ENCODE measurements around the gene TUBGCP6. TPM values are rescaled to one million over a fixed set of nuclear protein-coding genes. Genes with fewer than 3 reads are reported as not detected.
A peak's percentile ranks its signal among the peaks of the same experiment; 100 is the strongest.

The TUBGCP6 gene
- total and polyA plus RNA-seq, 2 donors (not counting 1 experiment from before 2014, with no cell fraction given): 137 to 178 TPM

GRCh38 chr22:50186181-50186714, 58.6 kb downstream of the TUBGCP6 start:
- H2AFZ ChIP-seq (ENCODE audit: insufficient read depth, low read depth, low read length, poor library complexity, severe bottlenecking): peak overlapping the region; percentile 21
- peaks cover 55 to 61% of the 10 kb centered on the region in 2 donors for H3K4me1 ChIP-seq (ENCODE audit: control insufficient read depth in 2 of 2, insufficient read depth in 2 of 2, low read length in 2 of 2)
- H3K27me3 ChIP-seq (replicated peaks in 1 of 4; ENCODE audit: control extremely low read depth in 1 of 4, control insufficient read depth in 3 of 4, insufficient read depth in 4 of 4, low read length in 3 of 4): peaks cover 0 to 17% (median 2%) of the 10 kb centered on the region in 4 experiments
- peak overlapping the region; percentile 47 to 76 (median 59) for H3K4me3 ChIP-seq (ENCODE audit: control extremely low read depth in 1 of 5, extremely low read depth in 1 of 5, insufficient read depth in 1 of 5, low read depth in 2 of 5, low read length in 4 of 5)
- H3K79me2 ChIP-seq (ENCODE audit: control insufficient read depth, insufficient read depth, low read length): peaks cover 11% of the 10 kb centered on the region
- ChIA-PET CTCF (interaction anchor here (0.6 to 2.2 kb wide), 3 partner anchors 20 to 37 kb away, joined by 3 to 9 read pairs (median 6); no protein-coding TSS in a partner anchor), POLR2A (interaction anchor here (0.6 to 1.5 kb wide), 5 partner anchors 11 to 236 kb away, joined by 4 to 8 read pairs (median 7); no protein-coding TSS in a partner anchor)
- H3K27me3 Mint-ChIP-seq: no peaks in the 10 kb centered on the region
- under 1% methylated on average over 41 of the region's 47 CpGs for WGBS (ENCODE audit: insufficient coverage)
- no peaks in the 10 kb centered on the region for H4K20me1 ChIP-seq (ENCODE audit: control insufficient read depth, insufficient read depth, low read length, poor library complexity, severe bottlenecking)
- peak overlapping the region; percentile 93 for H3K4me2 ChIP-seq (replicated peaks; ENCODE audit: low read depth, low read length, poor library complexity, severe bottlenecking)
- no peak for TF ChIP-seq CTCF (IDR thresholded peaks at IDR 0.05)
- TF ChIP-seq EZH2 (IDR thresholded peaks at IDR 0.05; ENCODE audit: borderline replicate concordance, insufficient read depth, low read depth, low read length, poor library complexity, severe bottlenecking): no peak
- DNase-seq: peak; percentile 39
- H3K27ac ChIP-seq (ENCODE audit: low read length in 2 of 2): peak overlapping the region; percentile 38 to 71
- peaks cover 42% of the 10 kb centered on the region for H3K4me1 Mint-ChIP-seq
- H3K9ac ChIP-seq (ENCODE audit: low read length): peak overlapping the region; percentile 74
- H3K36me3 ChIP-seq (replicated peaks in 1 of 2; ENCODE audit: control extremely low read depth in 1 of 2, control insufficient read depth in 1 of 2, extremely low read depth in 1 of 2, insufficient read depth in 2 of 2, low read length in 1 of 2): peaks cover 0 to 7% of the 10 kb centered on the region in 2 experiments
- H3K27ac Mint-ChIP-seq: peak overlapping the region; percentile 86
- intact Hi-C loops (cut with micrococcal nuclease): no loop called here
- peak overlapping the region; percentile 90 for H3K4me3 Mint-ChIP-seq
- no peak for ATAC-seq (ENCODE audit: low read depth)
- H3K9me3 Mint-ChIP-seq (ENCODE audit: insufficient read depth): no peaks in the 10 kb centered on the region
- no peaks in the 10 kb centered on the region for H3K9me3 ChIP-seq (ENCODE audit: control extremely low read depth in 1 of 3, control insufficient read depth in 2 of 3, insufficient read depth in 1 of 3, low read length in 2 of 3)

Measured in B cell (primary cell).